Measurements from ENCODE around the gene PRKCA. TPM values are rescaled to one million over a fixed set of nuclear protein-coding genes. Genes with fewer than 3 reads are reported as not detected.

PRKCA gene
- total RNA-seq, 1 experiment from 2014 or later: 29.5 TPM

GRCh38 chr17:66655861-66656260 lies 353.4 kb downstream of the PRKCA start:
- H3K27me3 Mint-ChIP-seq (ENCODE audit: low read depth): no peaks in the 10 kb centered on the region
- no peak overlapping the region for H3K27ac Mint-ChIP-seq
- ATAC-seq (no peak), DNase-seq (ENCODE audit: low spot score) (no peak)
- TF ChIP-seq GRHL2 (CRISPR knock-in tag; IDR thresholded peaks at IDR 0.05; ENCODE audit: insufficient replicate concordance, severe bottlenecking): no peak
- no peak for TF ChIP-seq USF2 (CRISPR knock-in tag; IDR thresholded peaks at IDR 0.05)
- no peak for TF ChIP-seq ATF2 (CRISPR knock-in tag; IDR thresholded peaks at IDR 0.05; ENCODE audit: borderline replicate concordance, low read depth)
- TF ChIP-seq PRRX2 (CRISPR knock-in tag; IDR thresholded peaks at IDR 0.05): no peak
- no peak for TF ChIP-seq FOXP1 (CRISPR knock-in tag; IDR thresholded peaks at IDR 0.05; ENCODE audit: borderline replicate concordance)
- TF ChIP-seq E2F1 (CRISPR knock-in tag; IDR thresholded peaks at IDR 0.05): no peak
- no peak for TF ChIP-seq KAT7 (CRISPR knock-in tag; IDR thresholded peaks at IDR 0.05; ENCODE audit: borderline replicate concordance)
- no peak for TF ChIP-seq EMX1 (CRISPR knock-in tag; IDR thresholded peaks at IDR 0.05)
- no peak overlapping the region for H3K4me3 Mint-ChIP-seq
- ChIA-PET POLR2A (no interaction called here), CTCF (interaction anchor here (0.8 kb wide), 1 partner anchor 454 kb away, joined by 3 read pairs; no protein-coding TSS in a partner anchor)
- peaks cover 11% of the 10 kb centered on the region; the same call in 1 of the 2 replicates for H3K4me1 Mint-ChIP-seq
- H3K9me3 Mint-ChIP-seq: peaks cover 6% of the 10 kb centered on the region
- H3K36me3 Mint-ChIP-seq: peaks cover 13% of the 10 kb centered on the region

GRCh38 chr17:66661411-66662256 lies 359.2 kb downstream of the PRKCA start:
- TF ChIP-seq CREB1 (CRISPR knock-in tag; IDR thresholded peaks at IDR 0.05) (no peak), CREM (CRISPR knock-in tag; IDR thresholded peaks at IDR 0.05) (no peak), GABPB1 (CRISPR knock-in tag; IDR thresholded peaks at IDR 0.05) (no peak), ZBTB43 (CRISPR knock-in tag; IDR thresholded peaks at IDR 0.05) (no peak), NR1H2 (CRISPR knock-in tag; IDR thresholded peaks at IDR 0.05) (no peak), AFF4 (CRISPR knock-in tag; IDR thresholded peaks at IDR 0.05; ENCODE audit: borderline replicate concordance) (no peak)
- Mint-ChIP-seq H3K36me3 (peaks cover 13% of the 10 kb centered on the region), H3K4me3 (no peak overlapping the region), H3K4me1 (0 out of 2 replicates have a peak, but pooled peaks cover 6% of the 10 kb centered on the region), H3K27ac (no peak overlapping the region), H3K27me3 (ENCODE audit: low read depth) (no peaks in the 10 kb centered on the region), H3K9me3 (peaks cover 6% of the 10 kb centered on the region)
- no peak for DNase-seq (ENCODE audit: low spot score)
- CTCF ChIA-PET: no interaction called here
- ATAC-seq: no peak; the same call in 1 of the 2 replicates
- POLR2A ChIA-PET: interaction anchor here (0.9 kb wide), 1 partner anchor 9 kb away, joined by 3 read pairs; no protein-coding TSS in a partner anchor

Measured in WTC11 (cell line).